NCI-H510A (cell line): Measurements from ENCODE around the gene IGDCC3.

ENCODE experiments used
- DNase-seq: peaks from one replicate; lab custom pipeline; 2025; lab: John Stamatoyannopoulos, UW

Gene IGDCC3

DNA sequence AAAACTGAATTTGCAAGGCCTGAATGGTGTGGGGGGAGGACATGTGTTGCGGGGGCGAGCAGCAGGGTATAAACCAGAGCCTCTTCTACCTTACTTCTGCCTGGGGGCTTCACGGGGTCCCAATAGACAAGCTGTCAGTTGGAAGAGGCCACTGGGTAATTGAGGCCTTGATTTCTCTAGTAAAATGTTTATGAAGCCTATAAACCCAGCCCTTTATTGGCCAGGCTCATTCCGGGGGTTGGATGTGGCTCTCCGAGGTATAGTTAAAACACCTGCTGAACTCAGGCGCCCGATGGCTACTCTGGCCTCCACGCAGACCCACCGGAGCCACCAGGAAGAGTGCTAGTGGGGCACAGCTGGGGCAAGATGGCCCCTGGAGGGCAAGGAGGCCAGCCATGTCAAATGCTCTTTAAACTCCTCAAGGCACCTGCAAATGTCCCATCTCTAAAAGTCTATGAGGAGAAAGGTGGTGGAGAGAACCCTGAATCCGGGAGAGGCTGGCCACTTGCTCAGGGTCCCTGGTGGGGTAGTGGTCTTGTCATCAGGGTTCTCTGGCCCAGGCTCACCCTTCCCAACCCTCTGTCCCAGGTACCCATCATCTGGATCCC lies 34.3 kb downstream of the IGDCC3 start:
- DNase-seq: no peak

DNA sequence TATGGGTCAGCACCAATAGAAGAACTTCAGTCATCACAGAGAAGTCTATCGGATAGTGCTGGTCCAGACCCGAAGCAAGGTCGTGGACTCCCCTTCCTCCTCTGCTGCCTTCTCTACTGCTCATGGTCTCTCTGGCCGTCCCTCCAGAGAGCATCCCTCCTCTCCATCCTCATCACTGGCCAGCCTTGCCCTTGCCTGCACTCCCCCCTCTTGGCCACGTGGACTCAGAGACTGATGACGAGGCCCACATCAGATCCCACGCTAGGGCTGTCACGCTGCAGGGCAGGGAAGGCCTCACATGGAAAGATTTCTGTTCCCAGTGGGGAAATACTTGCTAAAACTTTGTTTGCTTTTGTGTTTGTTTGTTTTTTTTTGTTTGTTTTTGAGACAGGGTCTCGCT lies 35.3 kb downstream of the IGDCC3 start:
- no peak for DNase-seq

DNA sequence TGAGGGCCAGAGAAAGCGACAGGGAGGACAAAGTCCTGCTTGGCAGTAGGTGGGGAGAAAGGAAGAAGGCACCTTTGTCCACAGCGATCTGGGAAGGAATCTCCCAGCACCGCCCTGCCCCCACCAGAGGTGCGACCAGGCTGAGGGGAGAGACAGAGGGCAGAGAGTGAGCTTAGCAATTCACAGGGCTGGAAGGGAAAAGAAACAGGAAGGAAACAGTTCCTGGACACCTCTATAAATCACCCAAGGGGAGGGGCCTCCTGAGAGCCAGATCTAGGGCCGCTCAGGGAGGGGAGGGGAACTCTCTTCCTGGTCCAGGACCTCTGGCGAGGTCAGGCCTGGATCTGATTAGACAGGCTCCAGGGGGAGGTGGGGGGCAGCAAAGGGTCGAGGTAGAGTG lies 37.9 kb downstream of the IGDCC3 start:
- no peak for DNase-seq

DNA sequence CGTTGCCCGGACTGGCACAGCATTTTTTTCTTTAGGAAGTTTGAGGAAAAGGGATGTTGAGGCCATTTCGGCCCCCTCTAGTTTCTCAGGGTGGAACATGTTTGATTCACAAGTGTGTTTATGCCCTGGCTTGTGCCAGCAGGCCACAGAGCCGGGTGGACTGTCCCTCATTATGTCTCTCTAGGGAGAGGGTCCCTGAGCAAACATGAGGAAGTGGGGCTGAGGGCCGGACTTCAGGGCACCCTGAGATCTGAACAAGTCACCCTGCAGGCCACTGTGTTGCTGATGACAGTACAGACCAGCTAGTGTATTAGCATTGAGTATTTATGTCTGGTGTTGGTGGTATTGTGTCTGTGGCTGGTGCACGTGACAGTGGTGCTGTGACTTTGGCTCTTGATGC lies 38.4 kb downstream of the IGDCC3 start:
- no peak for DNase-seq

- DNase-seq: no peak
Observed at GRCh38 chr15:65338823-65339222, 39.0 kb downstream of the IGDCC3 start.

GRCh38 chr15:65338366-65338765 lies 39.4 kb downstream of the IGDCC3 start:
- DNase-seq: peak; percentile 59

- DNase-seq: no peak
Observed at GRCh38 chr15:65337436-65338070, 40.2 kb downstream of the IGDCC3 start.

- no peak for DNase-seq
Observed at GRCh38 chr15:65336493-65337435, 41.0 kb downstream of the IGDCC3 start.

- DNase-seq: no peak
Observed at GRCh38 chr15:65335278-65336055, 42.3 kb downstream of the IGDCC3 start.

GRCh38 chr15:65334586-65335231 lies 43.1 kb downstream of the IGDCC3 start:
- DNase-seq: no peak

DNA sequence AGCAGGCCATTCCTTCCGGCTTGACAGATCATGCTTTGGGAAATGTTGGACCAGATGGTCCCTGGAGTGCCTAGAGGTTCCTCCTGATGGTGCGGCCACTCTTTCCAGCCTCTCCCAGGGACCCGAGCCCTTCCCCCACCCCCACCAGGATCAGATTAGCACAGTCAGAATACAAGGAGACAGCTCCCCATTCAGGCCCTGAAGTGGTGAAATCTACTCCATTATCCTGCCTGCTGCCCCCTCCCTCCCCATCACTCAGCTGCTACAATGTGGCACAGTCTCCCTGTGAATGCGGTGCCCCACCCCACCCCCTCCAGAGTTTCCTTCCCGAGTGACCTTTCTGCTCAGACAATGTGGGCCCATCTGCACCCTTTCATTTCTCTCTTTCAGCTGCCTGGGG lies 43.9 kb downstream of the IGDCC3 start:
- DNase-seq: no peak

DNA sequence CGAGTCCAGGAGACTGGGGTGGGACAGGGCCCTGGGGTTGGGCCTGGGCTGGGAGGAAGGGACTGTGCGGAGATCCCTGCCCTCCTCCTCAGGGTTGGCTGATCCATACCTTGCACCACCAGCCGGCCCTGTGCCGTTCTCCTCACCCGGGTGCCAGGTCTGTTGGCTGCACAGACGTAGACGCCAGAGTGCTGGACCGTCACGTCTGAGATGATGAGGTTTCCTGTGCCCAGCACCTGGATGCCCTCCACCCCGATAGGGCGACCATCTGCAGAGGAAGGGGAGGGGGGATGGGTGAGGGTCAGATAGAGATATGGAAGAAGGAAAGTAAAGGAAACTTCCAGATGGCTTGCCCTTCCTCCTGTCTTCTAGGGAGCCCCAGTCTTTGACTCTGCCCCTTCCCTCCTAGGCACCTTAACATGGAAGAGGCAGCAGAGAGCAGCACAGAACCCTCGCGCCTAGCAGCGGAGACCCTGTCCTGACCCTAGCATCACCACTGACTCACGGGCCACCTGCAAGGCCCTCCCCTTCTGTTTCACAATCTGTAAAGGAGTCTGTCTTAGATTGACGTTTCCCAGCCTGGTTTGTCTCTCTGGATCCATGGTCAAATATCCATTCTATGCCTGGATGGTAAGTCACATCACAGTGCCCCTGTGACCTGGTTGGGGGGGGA lies 44.5 kb downstream of the IGDCC3 start:
- no peak for DNase-seq

GRCh38 chr15:65332391-65333147 lies 45.2 kb downstream of the IGDCC3 start:
- no peak for DNase-seq

GRCh38 chr15:65331811-65332210 lies 46.0 kb downstream of the IGDCC3 start:
- no peak for DNase-seq

GRCh38 chr15:65330934-65331645 lies 46.7 kb downstream of the IGDCC3 start:
- DNase-seq: no peak

GRCh38 chr15:65329984-65330735 lies 47.6 kb downstream of the IGDCC3 start:
- no peak for DNase-seq

DNA sequence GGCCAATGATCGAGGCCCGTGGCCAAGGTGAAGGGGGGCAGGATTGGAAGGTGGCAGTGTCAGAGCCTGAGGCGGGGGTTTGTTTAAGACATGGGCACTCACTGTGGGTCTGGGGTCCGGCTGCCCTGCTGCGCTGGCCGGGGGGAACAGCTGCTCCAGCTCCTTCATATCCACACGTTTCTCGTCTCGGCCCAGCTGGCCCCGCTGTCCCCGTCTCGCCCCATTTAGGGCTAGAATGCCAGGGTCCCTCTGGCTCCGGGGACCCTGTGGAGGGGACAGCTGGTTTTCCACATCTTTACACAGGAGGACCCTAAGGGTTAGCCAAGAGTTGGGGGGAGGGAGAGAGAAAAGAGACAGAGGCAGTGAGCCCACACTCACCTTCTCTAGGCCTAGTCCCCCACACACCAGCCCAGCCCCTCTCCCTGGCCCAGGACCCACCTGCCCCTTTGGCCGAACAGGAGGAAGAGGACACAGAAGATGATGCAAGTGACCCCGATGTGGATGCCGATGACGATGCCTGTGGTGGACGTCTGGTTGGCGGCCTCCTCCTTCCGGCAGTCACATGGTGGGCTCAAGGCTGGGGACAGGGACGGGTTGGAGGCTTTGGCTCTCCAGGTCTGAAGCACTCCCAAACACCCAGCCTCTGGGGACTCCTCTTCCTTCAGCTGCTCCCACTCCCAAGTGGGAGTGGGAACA lies 48.4 kb downstream of the IGDCC3 start:
- no peak for DNase-seq
